H9 (cell line): ENCODE results near the gene LMTK3. TPM values are rescaled to one million over a fixed set of nuclear protein-coding genes. Genes with fewer than 3 reads are reported as not detected.

Experiments used
- DNase-seq: peaks from one replicate; pipeline ENCODE4 v3.0.0-alpha.2; 2017
- H2AFZ ChIP-seq: one replicate; pipeline ENCODE4 v1.6.1; 2013; ENCODE audit warnings: mild to moderate bottlenecking, low read length, control low read depth, moderate library complexity
- H2AK5ac ChIP-seq: 2 replicates; pipeline ENCODE4 v1.6.1; 2013; ENCODE audit warnings: low read length, control low read depth, mixed read lengths; ENCODE audit not compliant: insufficient read length
- H2BK120ac ChIP-seq: one replicate; pipeline ENCODE4 v1.6.1; 2013; ENCODE audit warnings: low read depth, mild to moderate bottlenecking, low read length, control low read depth, inconsistent platforms; ENCODE audit not compliant: poor library complexity, severe bottlenecking
- H2BK12ac ChIP-seq: 2 replicates; pipeline ENCODE4 v1.6.1; 2013; ENCODE audit warnings: low read length, control low read depth, mixed read lengths, low read depth; ENCODE audit not compliant: insufficient read length
- H2BK15ac ChIP-seq: 2 replicates; pipeline ENCODE4 v1.6.1; 2013; ENCODE audit warnings: low read depth, low read length, control low read depth
- H2BK20ac ChIP-seq: one replicate; pipeline ENCODE4 v1.6.1; 2013; ENCODE audit warnings: low read depth, mild to moderate bottlenecking, low read length, control low read depth, inconsistent platforms; ENCODE audit not compliant: poor library complexity, severe bottlenecking
- H2BK5ac ChIP-seq: 2 replicates; pipeline ENCODE4 v1.6.1; 2013; ENCODE audit warnings: low read length, control low read depth, mixed read lengths; ENCODE audit not compliant: insufficient read length
- H3K14ac ChIP-seq: 2 replicates; pipeline ENCODE4 v1.6.1; 2013; ENCODE audit warnings: low read length, control low read depth; ENCODE audit not compliant: insufficient read depth
- H3K18ac ChIP-seq: 2 replicates; pipeline ENCODE4 v1.6.1; 2013; ENCODE audit warnings: low read depth, mild to moderate bottlenecking, mixed read lengths, low read length, control low read depth; ENCODE audit not compliant: insufficient read length
- H3K23ac ChIP-seq: 2 replicates; pipeline ENCODE4 v1.6.1; 2013; ENCODE audit warnings: low read length, control low read depth, mixed read lengths, low read depth; ENCODE audit not compliant: insufficient read length
- H3K23me2 ChIP-seq: 2 replicates; pipeline ENCODE4 v1.6.1; 2013; ENCODE audit warnings: low read depth, mild to moderate bottlenecking, mixed read lengths, low read length, control low read depth; ENCODE audit not compliant: insufficient read length, poor library complexity, severe bottlenecking
- H3K27ac ChIP-seq: 2 replicates; pipeline ENCODE4 v1.5.1; 2013; ENCODE audit warnings: low read length, control low read depth, mixed read lengths, low read depth; ENCODE audit not compliant: insufficient read length
- H3K27me3 ChIP-seq: 2 replicates; pipeline ENCODE4 v1.6.1; 2013; ENCODE audit warnings: low read length, control low read depth, inconsistent platforms; ENCODE audit not compliant: insufficient read depth
- H3K4ac ChIP-seq: 2 replicates; pipeline ENCODE4 v1.6.1; 2013; ENCODE audit warnings: low read depth, mild to moderate bottlenecking, control low read depth, inconsistent platforms, low read length, moderate library complexity
- H3K4me1 ChIP-seq: 2 replicates; pipeline ENCODE4 v1.6.1; 2013; ENCODE audit warnings: low read length, control low read depth, inconsistent platforms; ENCODE audit not compliant: insufficient read depth
- H3K4me2 ChIP-seq: 2 replicates; pipeline ENCODE4 v1.6.1; 2013; ENCODE audit warnings: low read length, control low read depth, mixed read lengths; ENCODE audit not compliant: insufficient read length, insufficient read depth
- H3K56ac ChIP-seq: 2 replicates; pipeline ENCODE4 v1.6.1; 2013; ENCODE audit warnings: low read depth, mild to moderate bottlenecking, mixed read lengths, low read length, control low read depth; ENCODE audit not compliant: insufficient read length
- H3K79me1 ChIP-seq: 2 replicates; pipeline ENCODE4 v1.6.1; 2013; ENCODE audit warnings: low read depth, mild to moderate bottlenecking, moderate library complexity, low read length, control low read depth, inconsistent platforms; ENCODE audit not compliant: insufficient read depth, poor library complexity, severe bottlenecking
- H3K79me2 ChIP-seq: 2 replicates; pipeline ENCODE4 v1.6.1; 2013; ENCODE audit warnings: low read length, control low read depth, inconsistent platforms; ENCODE audit not compliant: insufficient read depth
- H3K9ac ChIP-seq: 2 replicates; pipeline ENCODE4 v1.6.1; 2013; ENCODE audit warnings: low read length, control low read depth, mixed read lengths; ENCODE audit not compliant: insufficient read length; ENCODE audit errors: extremely low read depth
- H3K9me3 ChIP-seq: one replicate; pipeline ENCODE4 v1.6.1; 2013; ENCODE audit warnings: low read depth, low read length, inconsistent platforms; ENCODE audit not compliant: control insufficient read depth
- H3T11ph ChIP-seq: one replicate; pipeline ENCODE4 v1.6.1; 2013; ENCODE audit warnings: mild to moderate bottlenecking, low read length, control low read depth, inconsistent platforms
- H4K20me1 ChIP-seq: one replicate; pipeline ENCODE4 v1.6.1; 2013; ENCODE audit not compliant: control insufficient read depth, insufficient read length, insufficient read depth
- H4K5ac ChIP-seq: 2 replicates; pipeline ENCODE4 v1.6.1; 2013; ENCODE audit warnings: low read depth, mild to moderate bottlenecking, mixed read lengths, low read length, control low read depth; ENCODE audit not compliant: insufficient read length
- H4K8ac ChIP-seq: replicated peaks from 2 replicates; pipeline ENCODE4 v1.6.1; 2013; ENCODE audit warnings: low read length, control low read depth, mixed read lengths, low read depth; ENCODE audit not compliant: insufficient read length
- H4K91ac ChIP-seq: 2 replicates; pipeline ENCODE4 v1.6.1; 2013; ENCODE audit warnings: low read depth, mild to moderate bottlenecking, moderate library complexity, mixed read lengths, low read length, control low read depth; ENCODE audit not compliant: insufficient read length
- H3K27ac Mint-ChIP-seq, 3 experiments: 2 replicates in 2 of 3; 3 replicates in 1 of 3; pipeline ENCODE4 v1.8.0; 2020 to 2021; ENCODE audit warnings: mixed read lengths in 3 of 3, mild to moderate bottlenecking in 1 of 3, moderate library complexity in 1 of 3
- H3K27me3 Mint-ChIP-seq: 2 replicates; pipeline ENCODE4 v1.8.0; 2021; ENCODE audit warnings: low read depth, mild to moderate bottlenecking, moderate library complexity, mixed read lengths
- H3K36me3 Mint-ChIP-seq, 3 experiments: 2 replicates in 2 of 3; 3 replicates in 1 of 3; pipeline ENCODE4 v1.8.0; 2020 to 2021; ENCODE audit warnings: low read depth in 3 of 3, mixed read lengths in 3 of 3; ENCODE audit not compliant: insufficient read depth in 1 of 3
- H3K4me1 Mint-ChIP-seq, 2 experiments: 2 replicates each; pipeline ENCODE4 v1.8.0; 2020; ENCODE audit warnings: mixed read lengths in 2 of 2
- H3K4me3 Mint-ChIP-seq, 2 experiments: 2 replicates in 1 of 2; 3 replicates in 1 of 2; pipeline ENCODE4 v1.8.0; 2020 to 2021; ENCODE audit warnings: mild to moderate bottlenecking in 2 of 2, mixed read lengths in 2 of 2, moderate library complexity in 1 of 2
- H3K9me3 Mint-ChIP-seq, 2 experiments: 2 replicates in 1 of 2; 3 replicates in 1 of 2; pipeline ENCODE4 v1.8.0; 2020; ENCODE audit warnings: mild to moderate bottlenecking in 2 of 2, mixed read lengths in 2 of 2, moderate library complexity in 1 of 2
- WGBS: extraction: QIAGEN DNeasy Blood & Tissue Kit; methylation state at CpG from one replicate; pipeline ENCODE4 v1.1.7; 2013; ENCODE audit warnings: missing lambda C conversion rate, low lambda C conversion rate, mixed read lengths; ENCODE audit not compliant: insufficient read length; ENCODE audit errors: extremely low coverage; 5-methylcytosine and 5-hydroxymethylcytosine counted together
- total RNA-seq: library from RNA; stranded (reverse); gene quantifications from 2 replicates; pipeline ENCODE4 v1.2.1, GENCODE V29; 2021
- TF ChIP-seq, protein P1 (sequence below): fragments of 200-600 bp; sonication (generic); conservative IDR thresholded peaks from 3 replicates; pipeline ENCODE4 v1.8.0; 2021; ENCODE audit warnings: antibody characterized with exemption, mild to moderate bottlenecking

The LMTK3 gene
- total RNA-seq, 1 experiment from 2014 or later = 14.4 TPM

DNA sequence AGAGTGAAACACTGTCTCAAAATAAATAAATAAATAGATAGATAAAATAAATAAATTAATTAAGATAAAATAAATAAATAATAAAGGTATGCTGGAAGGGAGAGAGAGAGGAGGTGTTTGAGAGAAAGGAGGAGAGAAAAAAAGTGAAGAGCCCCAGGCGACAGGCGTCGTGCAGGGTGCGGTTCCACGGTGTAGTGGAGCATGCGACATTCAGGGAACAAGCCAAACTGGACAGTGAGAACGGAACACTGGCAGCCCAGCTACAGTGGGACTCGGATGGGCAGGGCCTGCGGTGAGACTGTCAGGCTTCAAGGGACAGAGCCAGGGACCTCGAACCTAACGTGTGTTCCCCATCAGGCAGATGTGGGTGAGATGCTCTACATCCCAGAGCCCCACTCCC lies 49.8 kb upstream of the LMTK3 start:
- Mint-ChIP-seq H3K9me3 (no peaks in the 10 kb centered on the region; a peak in 1 of 5 replicates), H3K4me3 (no peak overlapping the region), H3K27me3 (peaks cover 3% of the 10 kb centered on the region), H3K36me3 (no peaks in the 10 kb centered on the region), H3K27ac (no peak overlapping the region), H3K4me1 (peaks cover under 1 to 8% of the 10 kb centered on the region in 2 experiments; a peak in 3 of 4 replicates)
- no peaks in the 10 kb centered on the region for H3K9me3 ChIP-seq
- H4K8ac ChIP-seq = no peak overlapping the region
- no peak overlapping the region for H3K14ac ChIP-seq
- no peak overlapping the region for H3K27ac ChIP-seq
- no peak overlapping the region for H4K5ac ChIP-seq
- no peak overlapping the region for H2BK120ac ChIP-seq
- TF ChIP-seq, protein P1, sequence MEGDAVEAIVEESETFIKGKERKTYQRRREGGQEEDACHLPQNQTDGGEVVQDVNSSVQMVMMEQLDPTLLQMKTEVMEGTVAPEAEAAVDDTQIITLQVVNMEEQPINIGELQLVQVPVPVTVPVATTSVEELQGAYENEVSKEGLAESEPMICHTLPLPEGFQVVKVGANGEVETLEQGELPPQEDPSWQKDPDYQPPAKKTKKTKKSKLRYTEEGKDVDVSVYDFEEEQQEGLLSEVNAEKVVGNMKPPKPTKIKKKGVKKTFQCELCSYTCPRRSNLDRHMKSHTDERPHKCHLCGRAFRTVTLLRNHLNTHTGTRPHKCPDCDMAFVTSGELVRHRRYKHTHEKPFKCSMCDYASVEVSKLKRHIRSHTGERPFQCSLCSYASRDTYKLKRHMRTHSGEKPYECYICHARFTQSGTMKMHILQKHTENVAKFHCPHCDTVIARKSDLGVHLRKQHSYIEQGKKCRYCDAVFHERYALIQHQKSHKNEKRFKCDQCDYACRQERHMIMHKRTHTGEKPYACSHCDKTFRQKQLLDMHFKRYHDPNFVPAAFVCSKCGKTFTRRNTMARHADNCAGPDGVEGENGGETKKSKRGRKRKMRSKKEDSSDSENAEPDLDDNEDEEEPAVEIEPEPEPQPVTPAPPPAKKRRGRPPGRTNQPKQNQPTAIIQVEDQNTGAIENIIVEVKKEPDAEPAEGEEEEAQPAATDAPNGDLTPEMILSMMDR = no peak
- no peak for DNase-seq
- H3K27me3 ChIP-seq = no peaks in the 10 kb centered on the region
- H2BK15ac ChIP-seq = no peak overlapping the region
- no peak overlapping the region for H3T11ph ChIP-seq
- no peaks in the 10 kb centered on the region for H3K23me2 ChIP-seq
- no peak overlapping the region for H3K56ac ChIP-seq
- no peak overlapping the region for H3K18ac ChIP-seq
- no peak overlapping the region for H3K9ac ChIP-seq
- no peaks in the 10 kb centered on the region for H3K4me1 ChIP-seq
- no peak overlapping the region for H3K4me2 ChIP-seq
- H3K4ac ChIP-seq = no peak overlapping the region
- no peak overlapping the region for H2BK5ac ChIP-seq
- H2BK20ac ChIP-seq = no peak overlapping the region
- H3K79me2 ChIP-seq = no peaks in the 10 kb centered on the region
- no peak overlapping the region for H2BK12ac ChIP-seq
- H4K20me1 ChIP-seq = no peaks in the 10 kb centered on the region
- no peak overlapping the region for H4K91ac ChIP-seq
- H2AK5ac ChIP-seq = no peak overlapping the region
- no peak overlapping the region for H3K23ac ChIP-seq
- no CpG with 5 or more reads among the region's 11 CpGs for WGBS
- no peaks in the 10 kb centered on the region for H3K79me1 ChIP-seq
- H2AFZ ChIP-seq = no peak overlapping the region
